Type B pancreatic cell (in vitro differentiated cells): ENCODE results near the gene WNT7B. TPM values are rescaled to one million over a fixed set of nuclear protein-coding genes. Genes with fewer than 3 reads are reported as not detected.

Source experiments
- DNase-seq: peaks from one replicate; pipeline ENCODE4 v3.0.0; 2021; ENCODE audit warnings: mixed read lengths; ENCODE audit not compliant: unreplicated experiment; ENCODE audit errors: extremely low spot score
- H3K27ac Mint-ChIP-seq: 2 replicates; pipeline ENCODE4 v1.8.0; 2021; ENCODE audit warnings: mild to moderate bottlenecking, mixed read lengths
- H3K27me3 Mint-ChIP-seq: 2 replicates; pipeline ENCODE4 v1.8.0; 2021; ENCODE audit warnings: mixed read lengths
- H3K36me3 Mint-ChIP-seq: 2 replicates; pipeline ENCODE4 v1.8.0; 2021; ENCODE audit warnings: mixed read lengths
- H3K4me1 Mint-ChIP-seq: one replicate; pipeline ENCODE4 v1.8.0; 2021; ENCODE audit warnings: mixed read lengths; ENCODE audit not compliant: unreplicated experiment
- H3K4me3 Mint-ChIP-seq: 2 replicates; pipeline ENCODE4 v1.8.0; 2021; ENCODE audit warnings: mild to moderate bottlenecking, mixed read lengths
- H3K9me3 Mint-ChIP-seq: 2 replicates; pipeline ENCODE4 v1.8.0; 2021; ENCODE audit warnings: mixed read lengths
- total RNA-seq: library from RNA; stranded (reverse); gene quantifications from 2 replicates; pipeline ENCODE4 v1.2.1, GENCODE V29; 2021; ENCODE audit warnings: low replicate concordance
- TF ChIP-seq, protein P1 (sequence below): fragments of 200-600 bp; sonication (generic); conservative IDR thresholded peaks from 2 replicates; pipeline ENCODE4 v1.5.0; 2021; ENCODE audit warnings: antibody characterized with exemption, mild to moderate bottlenecking

Gene WNT7B
- total RNA-seq, 1 donor from 2014 or later = 16.4 TPM

DNA sequence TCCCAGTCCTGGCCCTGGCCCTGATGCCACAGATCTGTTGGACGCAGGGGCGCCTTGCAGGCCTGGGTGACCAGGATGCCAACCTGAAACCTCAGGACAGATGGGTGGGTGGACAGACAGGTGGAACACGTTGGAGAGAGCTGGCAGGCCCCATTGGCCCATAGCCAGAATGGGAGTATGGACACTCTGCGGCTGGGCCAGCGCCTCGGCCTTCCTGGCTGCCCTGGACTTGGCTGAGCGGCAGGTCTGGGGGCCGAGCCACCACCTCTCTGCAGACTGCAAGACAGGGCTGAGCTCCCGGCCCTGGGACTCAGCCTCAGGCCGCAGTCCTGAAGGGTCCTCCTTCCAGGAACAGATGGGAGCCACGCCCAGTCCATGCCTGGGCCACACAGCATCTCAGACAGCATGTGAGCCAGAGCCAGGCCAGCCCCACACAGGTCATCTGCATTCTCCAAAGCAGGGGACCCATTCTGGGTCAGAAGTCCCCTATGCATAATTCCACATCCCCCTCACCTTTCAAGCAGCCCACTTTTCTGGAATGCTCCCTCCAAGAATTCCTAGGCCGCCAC, 14.1 kb downstream of the WNT7B start:
- Mint-ChIP-seq H3K27me3 (no peaks in the 10 kb centered on the region), H3K9me3 (no peaks in the 10 kb centered on the region), H3K27ac (no peak overlapping the region), H3K4me3 (no peak overlapping the region), H3K4me1 (peaks cover 3% of the 10 kb centered on the region), H3K36me3 (no peaks in the 10 kb centered on the region)
- TF ChIP-seq, protein P1, sequence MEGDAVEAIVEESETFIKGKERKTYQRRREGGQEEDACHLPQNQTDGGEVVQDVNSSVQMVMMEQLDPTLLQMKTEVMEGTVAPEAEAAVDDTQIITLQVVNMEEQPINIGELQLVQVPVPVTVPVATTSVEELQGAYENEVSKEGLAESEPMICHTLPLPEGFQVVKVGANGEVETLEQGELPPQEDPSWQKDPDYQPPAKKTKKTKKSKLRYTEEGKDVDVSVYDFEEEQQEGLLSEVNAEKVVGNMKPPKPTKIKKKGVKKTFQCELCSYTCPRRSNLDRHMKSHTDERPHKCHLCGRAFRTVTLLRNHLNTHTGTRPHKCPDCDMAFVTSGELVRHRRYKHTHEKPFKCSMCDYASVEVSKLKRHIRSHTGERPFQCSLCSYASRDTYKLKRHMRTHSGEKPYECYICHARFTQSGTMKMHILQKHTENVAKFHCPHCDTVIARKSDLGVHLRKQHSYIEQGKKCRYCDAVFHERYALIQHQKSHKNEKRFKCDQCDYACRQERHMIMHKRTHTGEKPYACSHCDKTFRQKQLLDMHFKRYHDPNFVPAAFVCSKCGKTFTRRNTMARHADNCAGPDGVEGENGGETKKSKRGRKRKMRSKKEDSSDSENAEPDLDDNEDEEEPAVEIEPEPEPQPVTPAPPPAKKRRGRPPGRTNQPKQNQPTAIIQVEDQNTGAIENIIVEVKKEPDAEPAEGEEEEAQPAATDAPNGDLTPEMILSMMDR = no peak
- no peak for DNase-seq

DNA sequence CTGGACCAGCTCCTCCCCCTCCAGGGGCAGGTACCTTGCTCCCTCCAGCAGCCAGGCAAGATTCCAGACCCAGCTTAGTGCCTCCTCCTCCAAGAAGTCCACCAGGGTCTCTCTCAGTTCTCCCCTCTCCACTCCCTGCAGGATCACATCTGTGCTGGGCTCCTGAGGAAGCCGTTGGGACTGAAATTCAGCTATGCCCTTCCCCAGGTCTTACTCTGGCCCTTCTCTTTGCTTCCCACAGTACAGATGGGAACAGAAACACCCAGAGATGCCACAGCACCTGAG, 14.6 kb downstream of the WNT7B start:
- H3K36me3 Mint-ChIP-seq = no peaks in the 10 kb centered on the region
- no peak overlapping the region for H3K4me3 Mint-ChIP-seq
- H3K4me1 Mint-ChIP-seq = peaks cover 3% of the 10 kb centered on the region
- no peak overlapping the region for H3K27ac Mint-ChIP-seq
- TF ChIP-seq, protein P1 = no peak
- no peaks in the 10 kb centered on the region for H3K9me3 Mint-ChIP-seq
- no peak for DNase-seq
- no peaks in the 10 kb centered on the region for H3K27me3 Mint-ChIP-seq

DNA sequence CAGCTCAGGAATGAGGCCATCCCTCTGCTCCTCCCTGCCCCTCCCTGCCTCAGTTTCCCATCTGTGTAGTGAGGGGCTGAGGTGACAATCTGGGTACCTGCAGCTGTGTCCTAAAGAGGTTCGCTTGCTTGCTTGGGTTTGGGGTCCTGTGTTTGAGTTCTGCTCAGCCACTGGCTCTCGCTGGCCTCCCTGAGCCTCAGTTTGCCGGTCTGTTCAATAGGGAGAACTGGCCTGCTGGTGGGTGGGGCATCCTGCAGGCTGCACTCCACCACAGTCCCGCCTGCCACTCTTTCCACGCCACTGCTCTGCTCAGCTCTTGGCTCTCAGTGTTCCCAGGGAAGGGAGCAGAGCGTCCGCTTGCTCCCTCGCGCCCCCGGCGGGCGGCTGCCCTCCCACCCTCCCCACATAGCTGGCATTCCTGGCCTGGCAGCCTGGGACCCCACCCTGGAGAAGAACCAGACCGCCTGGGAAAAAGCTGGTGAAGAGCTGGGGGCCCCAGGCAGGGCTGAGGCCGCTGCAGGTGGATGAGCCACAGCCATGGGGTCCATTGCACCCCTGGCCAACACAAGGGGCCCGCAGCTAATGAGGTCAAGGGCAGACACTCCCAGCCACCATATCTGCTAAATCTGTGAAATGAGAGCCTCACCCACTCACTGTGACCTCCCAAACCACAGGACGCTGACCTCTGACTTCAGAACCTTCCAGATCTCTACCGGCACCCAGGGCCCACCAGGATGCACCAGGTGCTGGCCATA, 15.1 kb downstream of the WNT7B start:
- Mint-ChIP-seq H3K27me3 (no peaks in the 10 kb centered on the region), H3K9me3 (no peaks in the 10 kb centered on the region), H3K36me3 (no peaks in the 10 kb centered on the region), H3K4me1 (peaks cover 3% of the 10 kb centered on the region), H3K27ac (no peak overlapping the region), H3K4me3 (no peak overlapping the region)
- TF ChIP-seq, protein P1 = no peak
- no peak for DNase-seq

DNA sequence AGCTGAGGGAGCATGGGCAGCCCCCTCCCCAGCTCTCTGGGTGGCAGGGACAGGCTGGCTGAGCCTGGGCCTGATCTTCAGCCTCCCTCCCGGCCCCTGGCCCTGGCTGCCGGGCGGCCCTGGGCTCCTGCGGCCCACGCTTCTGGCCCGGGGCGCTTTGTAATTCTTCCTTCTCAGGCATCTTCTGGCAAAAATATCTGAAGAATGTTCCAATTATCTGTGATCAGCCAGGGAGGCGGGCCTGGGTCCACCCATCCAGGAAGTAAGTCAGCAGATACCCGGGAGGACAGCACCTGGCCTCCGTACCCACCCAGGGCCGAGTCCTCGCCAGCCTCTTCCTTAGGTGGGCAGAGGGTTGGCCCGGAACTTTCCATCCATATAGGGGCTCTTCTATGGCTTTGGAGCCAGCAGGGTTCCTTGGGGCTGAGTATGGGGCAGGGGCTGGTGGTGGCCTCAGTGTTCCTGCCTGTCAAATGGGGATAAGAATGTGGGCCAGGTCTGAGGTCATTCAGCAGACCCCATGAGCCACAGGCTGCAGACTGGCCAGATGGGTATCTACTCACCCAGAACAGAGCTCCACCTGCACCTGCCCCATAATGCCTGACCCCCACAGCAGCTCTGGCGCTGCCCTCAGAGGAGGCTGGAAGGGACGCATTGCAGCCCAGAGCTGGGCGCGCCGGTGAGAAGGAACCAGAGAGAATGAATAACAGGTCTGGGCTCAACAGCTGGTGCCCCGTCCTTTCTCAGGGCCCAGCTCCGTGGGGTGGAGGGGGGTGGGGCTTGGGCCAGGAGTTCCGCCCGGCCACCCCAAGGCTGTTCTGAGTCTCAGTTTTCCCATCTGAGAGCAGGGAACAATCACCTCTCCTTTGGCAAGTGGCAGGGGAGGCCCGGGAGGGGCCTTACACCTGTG, 16.2 kb downstream of the WNT7B start:
- Mint-ChIP-seq H3K4me1 (peaks cover 3% of the 10 kb centered on the region), H3K27ac (no peak overlapping the region), H3K9me3 (no peaks in the 10 kb centered on the region), H3K4me3 (no peak overlapping the region), H3K36me3 (no peaks in the 10 kb centered on the region), H3K27me3 (no peaks in the 10 kb centered on the region)
- DNase-seq = no peak
- TF ChIP-seq, protein P1 = no peak

DNA sequence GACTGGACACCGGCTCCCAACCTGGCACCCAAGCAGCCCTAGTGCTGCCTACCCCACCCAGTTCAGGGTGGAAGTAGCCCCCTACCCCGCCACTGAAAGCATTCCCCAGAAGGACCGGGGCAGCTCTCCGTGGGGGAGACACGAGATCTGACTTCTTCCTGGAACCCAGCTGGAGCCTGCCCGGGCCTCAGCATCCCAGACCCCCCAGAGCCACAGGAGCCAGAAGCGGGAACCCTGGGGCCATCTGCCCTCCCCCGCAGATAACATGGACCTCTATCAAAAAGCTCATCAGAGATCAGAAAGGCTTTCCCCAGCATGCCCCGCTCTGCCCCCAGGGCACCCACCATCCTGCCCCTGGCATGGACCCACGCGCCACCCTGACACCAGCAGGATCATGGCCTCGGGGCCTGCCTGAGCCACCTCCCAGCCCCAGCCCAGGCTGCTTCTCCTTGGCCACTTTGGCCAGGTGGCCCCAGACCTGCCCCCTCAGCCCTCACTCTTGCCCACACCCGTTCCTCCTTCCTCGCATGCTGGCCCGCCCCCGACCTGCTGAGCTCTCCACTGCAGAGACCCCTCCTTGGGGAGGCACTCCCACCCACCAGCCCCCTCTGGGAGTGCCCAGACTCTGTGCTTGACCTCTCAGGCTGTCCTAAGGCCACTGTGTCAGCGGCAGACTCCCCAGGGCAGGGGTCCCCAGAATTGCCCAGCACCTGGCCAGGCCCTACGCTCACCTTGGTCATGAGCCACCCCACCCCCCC, 17.1 kb downstream of the WNT7B start:
- DNase-seq = no peak
- H3K27ac Mint-ChIP-seq = peak overlapping the region; percentile 51
- TF ChIP-seq, protein P1 = no peak
- no peaks in the 10 kb centered on the region for H3K27me3 Mint-ChIP-seq
- H3K4me1 Mint-ChIP-seq = peaks cover 3% of the 10 kb centered on the region
- H3K4me3 Mint-ChIP-seq = no peak overlapping the region
- H3K36me3 Mint-ChIP-seq = no peaks in the 10 kb centered on the region
- no peaks in the 10 kb centered on the region for H3K9me3 Mint-ChIP-seq
